Measurements from ENCODE around the gene HRNR.
"Not testable (repeated sequence)": the region's sequence is repeated elsewhere in the genome, so short reads cannot be mapped to it uniquely, and the experiment has no call there.

The HRNR gene

GRCh38 chr1:152218762-152219436 is 5.1 kb downstream of the HRNR start:
- Histone ChIP-seq H3K9me3 (no peaks in the 10 kb centered on the region), H3K27me3 (no peaks in the 10 kb centered on the region), H3K4me3 (ENCODE audit: low read depth in 1 of 2, low read length in 1 of 2) (no peak overlapping the region), H3K4me1 (ENCODE audit: control insufficient read depth in 1 of 2, insufficient read depth in 1 of 2, low read depth in 1 of 2, low read length in 1 of 2) (no peaks in the 10 kb centered on the region), H3K36me3 (no peaks in the 10 kb centered on the region), H3K27ac (no peak overlapping the region)
- TF ChIP-seq CTCF (IDR thresholded peaks at IDR 0.05) = no peak

DNA sequence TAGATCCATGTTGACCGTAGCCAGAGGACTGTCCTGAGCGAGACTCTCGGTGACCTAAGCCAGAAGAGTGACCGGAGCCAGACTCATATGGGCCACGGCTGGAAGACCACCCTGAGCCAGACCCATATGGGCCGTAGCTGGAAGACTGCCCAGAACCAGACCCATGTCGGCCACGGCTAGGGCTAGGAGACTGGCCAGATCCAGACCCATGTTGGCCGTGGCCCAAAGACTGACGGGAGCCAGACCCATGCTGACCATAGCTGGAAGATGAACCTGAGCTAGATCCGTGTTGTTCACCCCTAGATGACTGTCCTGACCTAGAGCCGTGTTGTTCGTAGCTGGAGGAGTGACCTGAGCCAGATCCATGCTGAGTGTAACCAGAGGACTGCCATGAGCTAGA is 8.4 kb downstream of the HRNR start:
- H3K27me3 ChIP-seq; H3K4me1 ChIP-seq (ENCODE audit: control insufficient read depth in 1 of 2, insufficient read depth in 1 of 2, low read depth in 1 of 2, low read length in 1 of 2); H3K9me3 ChIP-seq; H3K36me3 ChIP-seq; H3K27ac ChIP-seq; H3K4me3 ChIP-seq (ENCODE audit: low read depth in 1 of 2, low read length in 1 of 2): not testable (repeated sequence)

DNA sequence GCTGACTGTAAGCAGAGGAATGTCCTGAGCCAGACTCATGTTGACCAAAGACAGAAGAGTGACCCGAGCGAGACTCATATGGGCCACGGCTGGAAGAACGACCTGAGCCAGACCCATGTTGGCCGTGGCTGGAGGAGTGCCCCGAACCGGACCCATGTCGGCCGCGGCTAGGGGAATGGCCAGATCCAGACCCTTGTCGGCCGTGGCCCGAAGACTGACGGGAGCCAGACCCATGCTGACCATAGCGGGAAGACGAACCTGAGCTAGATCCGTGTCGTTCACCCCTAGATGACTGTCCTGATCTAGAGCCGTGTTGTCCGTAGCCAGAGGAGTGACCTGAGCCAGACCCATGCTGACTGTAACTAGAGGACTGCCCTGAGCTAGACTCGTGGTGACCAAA is 9.1 kb downstream of the HRNR start:
- H3K27me3 ChIP-seq; H3K4me1 ChIP-seq (ENCODE audit: control insufficient read depth in 1 of 2, insufficient read depth in 1 of 2, low read depth in 1 of 2, low read length in 1 of 2); H3K9me3 ChIP-seq; H3K36me3 ChIP-seq; H3K27ac ChIP-seq; H3K4me3 ChIP-seq (ENCODE audit: low read depth in 1 of 2, low read length in 1 of 2): not testable (repeated sequence)

- H3K4me1 ChIP-seq (ENCODE audit: control insufficient read depth in 1 of 2, insufficient read depth in 1 of 2, low read depth in 1 of 2, low read length in 1 of 2) = no peaks in the 10 kb centered on the region
- no peak overlapping the region for H3K4me3 ChIP-seq (ENCODE audit: low read depth in 1 of 2, low read length in 1 of 2)
Observed at GRCh38 chr1:152198982-152199381, 25.0 kb downstream of the HRNR start.

GRCh38 chr1:152197361-152197941 is 26.5 kb downstream of the HRNR start:
- TF ChIP-seq CTCF (IDR thresholded peaks at IDR 0.05) = no peak
- Histone ChIP-seq H3K9me3 (no peaks in the 10 kb centered on the region), H3K4me1 (ENCODE audit: control insufficient read depth in 1 of 2, insufficient read depth in 1 of 2, low read depth in 1 of 2, low read length in 1 of 2) (no peaks in the 10 kb centered on the region), H3K4me3 (ENCODE audit: low read depth in 1 of 2, low read length in 1 of 2) (no peak overlapping the region), H3K27me3 (peaks cover 27% of the 10 kb centered on the region), H3K36me3 (no peaks in the 10 kb centered on the region), H3K27ac (no peak overlapping the region)

More at GRCh38 chr1:152198982-152199381, 25.0 kb downstream of the HRNR start:
- H3K27ac ChIP-seq = no peak overlapping the region
- H3K9me3 ChIP-seq = no peaks in the 10 kb centered on the region
- TF ChIP-seq CTCF (IDR thresholded peaks at IDR 0.05) = no peak
- no peaks in the 10 kb centered on the region for H3K36me3 ChIP-seq
- H3K27me3 ChIP-seq = peaks cover 19% of the 10 kb centered on the region

- Histone ChIP-seq H3K4me1 (ENCODE audit: control insufficient read depth in 1 of 2, insufficient read depth in 1 of 2, low read depth in 1 of 2, low read length in 1 of 2) (peaks cover 0 to 11% of the 10 kb centered on the region in 2 experiments), H3K36me3 (no peaks in the 10 kb centered on the region), H3K9me3 (no peaks in the 10 kb centered on the region), H3K27me3 (peaks cover 66% of the 10 kb centered on the region), H3K27ac (no peak overlapping the region), H3K4me3 (ENCODE audit: low read depth in 1 of 2, low read length in 1 of 2) (no peak overlapping the region)
- no peak for TF ChIP-seq CTCF (IDR thresholded peaks at IDR 0.05)
Observed at GRCh38 chr1:152191711-152192110, 32.3 kb downstream of the HRNR start.

Data from neutrophil (primary cell).